Activated T-cell treated with anti-CD3 and anti-CD28 coated beads for 48 hours (primary cell): ENCODE measurements around the gene CD81.
"Not testable (repeated sequence)": the region's sequence is repeated elsewhere in the genome, so short reads cannot be mapped to it uniquely, and the experiment has no call there.

Experiments
- DNase-seq: peaks from one replicate; pipeline ENCODE4 v3.0.0-alpha.2; 2020; ENCODE audit warnings: low read depth

The CD81 gene

GRCh38 chr11:2357651-2358050 is 19.5 kb upstream of the CD81 start:
- DNase-seq = not testable (repeated sequence)

- no peak for DNase-seq
Observed at GRCh38 chr11:2358754-2359442, 18.2 kb upstream of the CD81 start.

- DNase-seq = no peak
Observed at GRCh38 chr11:2359557-2359956, 17.6 kb upstream of the CD81 start.

- DNase-seq = no peak
Observed at GRCh38 chr11:2360081-2360642, 16.9 kb upstream of the CD81 start.

- DNase-seq = no peak
Observed at GRCh38 chr11:2361565-2361964, 15.5 kb upstream of the CD81 start.

GRCh38 chr11:2362414-2362813 is 14.7 kb upstream of the CD81 start:
- DNase-seq = no peak

GRCh38 chr11:2363130-2363529 is 14.0 kb upstream of the CD81 start:
- no peak for DNase-seq

GRCh38 chr11:2363577-2364370 is 13.3 kb upstream of the CD81 start:
- no peak for DNase-seq

- not testable (repeated sequence) for DNase-seq
Observed at GRCh38 chr11:2364386-2364785, 12.7 kb upstream of the CD81 start.

GRCh38 chr11:2365571-2366210 is 11.4 kb upstream of the CD81 start:
- DNase-seq = no peak

GRCh38 chr11:2366276-2366675 is 10.8 kb upstream of the CD81 start:
- DNase-seq = no peak

- no peak for DNase-seq
Observed at GRCh38 chr11:2366733-2367132, 10.4 kb upstream of the CD81 start.

- no peak for DNase-seq
Observed at GRCh38 chr11:2367266-2368160, 9.6 kb upstream of the CD81 start.

- DNase-seq = no peak
Observed at GRCh38 chr11:2368178-2368850, 8.8 kb upstream of the CD81 start.

- no peak for DNase-seq
Observed at GRCh38 chr11:2368851-2369180, 8.3 kb upstream of the CD81 start.

GRCh38 chr11:2369320-2369719 is 7.8 kb upstream of the CD81 start:
- no peak for DNase-seq

- DNase-seq = no peak
Observed at GRCh38 chr11:2369896-2370295, 7.2 kb upstream of the CD81 start.

GRCh38 chr11:2374456-2375201 is 2.5 kb upstream of the CD81 start:
- DNase-seq = no peak

GRCh38 chr11:2375341-2375853 is 1.7 kb upstream of the CD81 start:
- DNase-seq = no peak

- DNase-seq = no peak
Observed at GRCh38 chr11:2375964-2376551, 1.1 kb upstream of the CD81 start.
